Endothelial cell of umbilical vein (primary cell): ENCODE data around the gene CMIP. TPM values are rescaled to one million over a fixed set of nuclear protein-coding genes. Genes with fewer than 3 reads are reported as not detected.
A peak's percentile ranks its signal among the peaks of the same experiment; 100 is the strongest.

Source experiments
- BruUV-seq: library from RNA; stranded (reverse); fragments of 400-500 nt; replicated peaks from 2 replicates; lab custom pipeline; 2021; lab: Mats Ljungman, UMichigan
- CTCF ChIA-PET: fragments of 300-600, 350-600 bp; sonication (Branson Sonifier 250); formaldehyde crosslinking; loops from one replicate; lab custom pipeline; 2021; ENCODE audit warnings: antibody characterized with exemption, inconsistent platforms; lab: Charles Lee
- POLR2A ChIA-PET: fragments of 300-600, 350-600 bp; sonication (Branson Sonifier 250); formaldehyde crosslinking; loops from one replicate; lab custom pipeline; 2021; ENCODE audit warnings: antibody characterized with exemption, inconsistent platforms; lab: Charles Lee
- DNase-seq: peaks from one replicate; pipeline ENCODE4 v3.0.0-alpha.2; 2011; ENCODE audit warnings: low read depth, low spot score
- FAIRE-seq: peaks from 2 replicates; lab custom pipeline; 2011; peaks lifted over from hg19 to GRCh38; lab: Jason Lieb, UNC
- H2AFZ ChIP-seq: 2 replicates; pipeline ENCODE4 v1.6.0; 2012; ENCODE audit warnings: low read depth, low read length, control low read depth, inconsistent platforms
- H3K27ac ChIP-seq: 2 replicates; pipeline ENCODE4 v1.5.1; 2011; ENCODE audit warnings: low read depth, mild to moderate bottlenecking, control low read depth, low read length, moderate library complexity; ENCODE audit not compliant: insufficient read depth
- H3K27me3 ChIP-seq, 2 experiments: 2 replicates each; pipeline versions ENCODE4 v1.6.0 to v1.6.1; 2011; ENCODE audit warnings: low read length in 2 of 2, mixed read lengths in 1 of 2; ENCODE audit not compliant: control insufficient read depth in 2 of 2, insufficient read depth in 2 of 2
- H3K36me3 ChIP-seq, 2 experiments: 2 replicates in 1 of 2; 3 replicates in 1 of 2; pipeline ENCODE4 v1.5.1; 2011; ENCODE audit warnings: low read length in 2 of 2, mild to moderate bottlenecking in 1 of 2, moderate library complexity in 1 of 2; ENCODE audit not compliant: control insufficient read depth in 2 of 2, insufficient read depth in 2 of 2; ENCODE audit errors: extremely low read depth in 1 of 2
- H3K4me1 ChIP-seq: 3 replicates; pipeline ENCODE4 v1.5.1; 2011; ENCODE audit warnings: mild to moderate bottlenecking, low read length; ENCODE audit not compliant: control insufficient read depth, insufficient read depth; ENCODE audit errors: extremely low read depth
- H3K4me2 ChIP-seq: 2 replicates; pipeline ENCODE4 v1.6.1; 2011; ENCODE audit warnings: low read length, control low read depth, mixed read lengths; ENCODE audit not compliant: insufficient read depth
- H3K4me3 ChIP-seq, 3 experiments: fragments of 200-600 bp in 1 of 3; sonication (generic), shearing (Covaris generic) in 1 of 3; replicated peaks in 1 of 3; 2 replicates each; pipeline ENCODE4 v1.5.1; 2011 to 2016; ENCODE audit warnings: control low read depth in 3 of 3, low read length in 3 of 3, mild to moderate bottlenecking in 2 of 3, inconsistent platforms in 1 of 3, low read depth in 1 of 3, moderate library complexity in 1 of 3; ENCODE audit not compliant: insufficient read depth in 1 of 3
- H3K79me2 ChIP-seq: 2 replicates; pipeline ENCODE4 v1.6.0; 2012; ENCODE audit warnings: low read length, inconsistent platforms; ENCODE audit not compliant: control insufficient read depth, insufficient read depth
- H3K9ac ChIP-seq: replicated peaks from 2 replicates; pipeline ENCODE3; 2011; ENCODE audit warnings: low read length, control low read depth; ENCODE audit not compliant: insufficient read depth; ENCODE audit errors: extremely low read depth
- H3K9me1 ChIP-seq: replicated peaks from 3 replicates; pipeline ENCODE4 v1.6.0; 2011; ENCODE audit warnings: mild to moderate bottlenecking, low read length; ENCODE audit not compliant: control insufficient read depth, insufficient read depth; ENCODE audit errors: extremely low read depth
- H3K9me3 ChIP-seq: replicated peaks from 2 replicates; pipeline ENCODE4 v1.5.1; 2012; ENCODE audit warnings: low read length, inconsistent platforms; ENCODE audit not compliant: control insufficient read depth, insufficient read depth
- H4K20me1 ChIP-seq: replicated peaks from 2 replicates; pipeline ENCODE3; 2011; ENCODE audit warnings: mild to moderate bottlenecking, low read length; ENCODE audit not compliant: control insufficient read depth, insufficient read depth; ENCODE audit errors: extremely low read depth
- EZH2 ChIP-seq: IDR thresholded peaks from 2 replicates; pipeline ENCODE4 v1.6.1; 2012; ENCODE audit warnings: borderline replicate concordance, low read depth, mild to moderate bottlenecking, moderate library complexity, low read length, inconsistent platforms; ENCODE audit not compliant: severe bottlenecking
- FOS ChIP-seq: IDR thresholded peaks from 2 replicates; pipeline ENCODE4 v1.6.1; 2011; ENCODE audit warnings: mild to moderate bottlenecking, low read length, moderate library complexity, borderline replicate concordance; ENCODE audit not compliant: insufficient read depth
- GATA2 ChIP-seq: IDR thresholded peaks from 2 replicates; pipeline ENCODE4 v1.7.0; 2011; ENCODE audit warnings: low read depth, mild to moderate bottlenecking, moderate library complexity, mixed read lengths, low read length; ENCODE audit not compliant: insufficient read length, insufficient read depth
- JUN ChIP-seq: IDR thresholded peaks from 2 replicates; pipeline ENCODE4 v1.6.1; 2011; ENCODE audit warnings: borderline replicate concordance, low read depth; ENCODE audit not compliant: insufficient read length, insufficient read depth
- MYC ChIP-seq: IDR thresholded peaks from one replicate; pipeline ENCODE4 v1.6.1; 2011; ENCODE audit warnings: mild to moderate bottlenecking, low read depth, low read length
- POLR2A ChIP-seq: IDR thresholded peaks from 2 replicates; pipeline ENCODE4 v1.6.1; 2012; ENCODE audit warnings: low read depth, mild to moderate bottlenecking, control low read depth, low read length
- POLR2AphosphoS5 ChIP-seq: IDR thresholded peaks from 2 replicates; pipeline ENCODE4 v1.6.1; 2012; ENCODE audit warnings: low read depth, mild to moderate bottlenecking, control low read depth, low read length, moderate library complexity; ENCODE audit not compliant: insufficient read depth
- dilution Hi-C: fragments of 300-500 bp; cut with MboI; formaldehyde crosslinking; loops from one replicate; pipeline ENCODE4 v1.15.0; 2019; ENCODE audit warnings: low sequenced_read_pairs; ENCODE audit not compliant: extremely low pct_ligation_motif_present
- intact Hi-C: fragments of 100-400 bp; cut with micrococcal nuclease; formaldehyde crosslinking; loops from one replicate; pipeline ENCODE4 v1.10.0; 2022
- polyA plus RNA-seq, 4 experiments: library from polyadenylated mRNA; depleted of rRNA in 3 of 4; stranded (reverse) in 3 of 4; unstranded in 1 of 4; fragments of >200 nt; gene quantifications; 2 replicates each; pipeline versions ENCODE4 v1.2.1 to v1.2.3, GENCODE V29; 2011 to 2012; ENCODE audit warnings: missing spikeins in 1 of 4
- total RNA-seq: library from RNA; stranded (reverse); gene quantifications from 2 replicates; pipeline ENCODE4 v1.2.3, GENCODE V29; 2021
- TF ChIP-seq, protein P1 (sequence below), 2 donors: IDR thresholded peaks; 1 replicate in 1 of 2; 2 replicates in 1 of 2; pipeline ENCODE4 v1.5.1; 2011; ENCODE audit warnings: low read length in 2 of 2, mild to moderate bottlenecking in 2 of 2, moderate library complexity in 2 of 2, control low read depth in 1 of 2, inconsistent platforms in 1 of 2, low read depth in 1 of 2; ENCODE audit not compliant: insufficient read depth in 1 of 2; ENCODE audit errors: extremely low read depth in 1 of 2
- TF ChIP-seq, protein P2 (sequence below): IDR thresholded peaks from 2 replicates; pipeline ENCODE4 v1.6.1; 2011; ENCODE audit not compliant: insufficient read depth, insufficient read length

The CMIP gene
- total and polyA plus RNA-seq, 2 donors (not counting 3 experiments of a cell fraction or from before 2014, with no cell fraction given) = 29.0 to 101 TPM

DNA sequence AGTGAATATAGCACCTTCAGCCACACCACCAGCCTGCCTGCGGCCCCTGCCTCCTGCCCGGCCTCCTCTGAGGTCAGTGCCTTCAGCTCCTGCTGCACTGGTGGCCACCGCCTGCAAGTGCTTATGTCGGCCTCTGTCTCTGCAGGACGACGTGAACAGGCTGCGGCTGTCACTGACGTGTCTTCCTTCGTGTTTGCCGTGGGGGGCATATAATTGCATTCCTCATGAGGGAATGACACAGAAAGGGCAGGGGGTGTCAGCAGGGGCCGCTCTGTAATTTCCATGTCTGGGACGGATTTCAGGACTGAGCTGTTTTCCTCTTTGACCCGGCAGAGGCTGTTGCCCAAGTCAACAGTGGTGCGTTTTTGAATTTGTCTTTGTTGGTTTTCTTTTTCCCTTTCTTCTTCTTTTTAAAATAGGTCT is 28.5 kb downstream of the CMIP start:
- no peak overlapping the region for H2AFZ ChIP-seq
- no peaks in the 10 kb centered on the region for H3K36me3 ChIP-seq
- intact Hi-C loops (loop anchor here (1.0 to 2.0 kb wide), 4 partner anchors 19 to 44 kb away; no protein-coding TSS in a partner anchor), dilution Hi-C loops (loop anchor here (25.0 kb wide), 1 partner anchor 111 kb away; no protein-coding TSS in a partner anchor)
- H3K4me1 ChIP-seq = peaks cover 37% of the 10 kb centered on the region
- H3K79me2 ChIP-seq = peaks cover 71% of the 10 kb centered on the region
- FAIRE-seq (no peak), DNase-seq (peak; percentile 70)
- peak overlapping the region; percentile 61 for H3K27ac ChIP-seq
- no peaks in the 10 kb centered on the region for H3K9me1 ChIP-seq
- no peaks in the 10 kb centered on the region for H3K9me3 ChIP-seq
- no peak overlapping the region for H3K4me3 ChIP-seq
- TF ChIP-seq JUN (no peak), POLR2AphosphoS5 (no peak), GATA2 (no peak), FOS (peak; percentile 18), EZH2 (no peak), MYC (no peak), POLR2A (no peak)
- TF ChIP-seq, protein P1, sequence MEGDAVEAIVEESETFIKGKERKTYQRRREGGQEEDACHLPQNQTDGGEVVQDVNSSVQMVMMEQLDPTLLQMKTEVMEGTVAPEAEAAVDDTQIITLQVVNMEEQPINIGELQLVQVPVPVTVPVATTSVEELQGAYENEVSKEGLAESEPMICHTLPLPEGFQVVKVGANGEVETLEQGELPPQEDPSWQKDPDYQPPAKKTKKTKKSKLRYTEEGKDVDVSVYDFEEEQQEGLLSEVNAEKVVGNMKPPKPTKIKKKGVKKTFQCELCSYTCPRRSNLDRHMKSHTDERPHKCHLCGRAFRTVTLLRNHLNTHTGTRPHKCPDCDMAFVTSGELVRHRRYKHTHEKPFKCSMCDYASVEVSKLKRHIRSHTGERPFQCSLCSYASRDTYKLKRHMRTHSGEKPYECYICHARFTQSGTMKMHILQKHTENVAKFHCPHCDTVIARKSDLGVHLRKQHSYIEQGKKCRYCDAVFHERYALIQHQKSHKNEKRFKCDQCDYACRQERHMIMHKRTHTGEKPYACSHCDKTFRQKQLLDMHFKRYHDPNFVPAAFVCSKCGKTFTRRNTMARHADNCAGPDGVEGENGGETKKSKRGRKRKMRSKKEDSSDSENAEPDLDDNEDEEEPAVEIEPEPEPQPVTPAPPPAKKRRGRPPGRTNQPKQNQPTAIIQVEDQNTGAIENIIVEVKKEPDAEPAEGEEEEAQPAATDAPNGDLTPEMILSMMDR (IDR thresholded peaks at IDR 0.05; ENCODE audit: extremely low read depth in 1 of 2, insufficient read depth in 1 of 2, low read depth in 1 of 2, low read length in 2 of 2) = peak in 1 of 2 donors; percentile 28
- TF ChIP-seq, protein P2, sequence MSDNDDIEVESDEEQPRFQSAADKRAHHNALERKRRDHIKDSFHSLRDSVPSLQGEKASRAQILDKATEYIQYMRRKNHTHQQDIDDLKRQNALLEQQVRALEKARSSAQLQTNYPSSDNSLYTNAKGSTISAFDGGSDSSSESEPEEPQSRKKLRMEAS = no peak
- no peaks in the 10 kb centered on the region for H4K20me1 ChIP-seq
- POLR2A ChIA-PET = interaction anchor here (1.0 kb wide), 1 partner anchor 30 kb away, joined by 4 read pairs; no protein-coding TSS in a partner anchor
- BruUV-seq = no TSS peak
- peak overlapping the region; percentile 8 for H3K9ac ChIP-seq
- H3K27me3 ChIP-seq = no peaks in the 10 kb centered on the region
- CTCF ChIA-PET = interaction anchor here (0.6 to 2.2 kb wide), 15 partner anchors 8 to 108 kb away, joined by 3 to 17 read pairs (median 5); no protein-coding TSS in a partner anchor
- H3K4me2 ChIP-seq = peak overlapping the region; percentile 37
